Activated CD8-positive, alpha-beta memory T cell treated with anti-CD3 and anti-CD28 coated beads for 24 hours (primary cell): ENCODE data around the gene CD96.
"Not testable (repeated sequence)": the region's sequence is repeated elsewhere in the genome, so short reads cannot be mapped to it uniquely, and the experiment has no call there.

Experiments used
- DNase-seq: peaks from one replicate; pipeline ENCODE4 v3.0.0-alpha.2; 2020

Gene CD96

DNA sequence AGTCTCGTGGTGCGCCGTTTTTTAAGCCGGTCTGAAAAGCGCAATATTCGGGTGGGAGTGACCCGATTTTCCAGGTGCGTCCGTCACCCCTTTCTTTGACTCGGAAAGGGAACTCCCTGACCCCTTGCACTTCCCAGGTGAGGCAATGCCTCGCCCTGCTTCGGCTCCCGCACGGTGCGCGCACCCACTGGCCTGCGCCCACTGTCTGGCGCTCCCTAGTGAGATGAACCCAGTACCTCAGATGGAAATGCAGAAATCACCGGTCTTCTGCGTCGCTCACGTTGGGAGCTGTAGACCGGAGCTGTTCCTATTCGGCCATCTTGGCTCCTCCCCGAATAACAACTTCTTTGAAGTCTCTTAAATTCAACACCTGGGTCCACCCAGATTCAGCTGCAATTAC, 19.9 kb downstream of the CD96 start:
- DNase-seq: not testable (repeated sequence)

- no peak for DNase-seq
Observed at GRCh38 chr3:111566844-111567243, 24.8 kb downstream of the CD96 start.

GRCh38 chr3:111568355-111568754, 26.4 kb downstream of the CD96 start:
- DNase-seq: no peak

- DNase-seq: no peak
Observed at GRCh38 chr3:111568911-111569310, 26.9 kb downstream of the CD96 start.

DNA sequence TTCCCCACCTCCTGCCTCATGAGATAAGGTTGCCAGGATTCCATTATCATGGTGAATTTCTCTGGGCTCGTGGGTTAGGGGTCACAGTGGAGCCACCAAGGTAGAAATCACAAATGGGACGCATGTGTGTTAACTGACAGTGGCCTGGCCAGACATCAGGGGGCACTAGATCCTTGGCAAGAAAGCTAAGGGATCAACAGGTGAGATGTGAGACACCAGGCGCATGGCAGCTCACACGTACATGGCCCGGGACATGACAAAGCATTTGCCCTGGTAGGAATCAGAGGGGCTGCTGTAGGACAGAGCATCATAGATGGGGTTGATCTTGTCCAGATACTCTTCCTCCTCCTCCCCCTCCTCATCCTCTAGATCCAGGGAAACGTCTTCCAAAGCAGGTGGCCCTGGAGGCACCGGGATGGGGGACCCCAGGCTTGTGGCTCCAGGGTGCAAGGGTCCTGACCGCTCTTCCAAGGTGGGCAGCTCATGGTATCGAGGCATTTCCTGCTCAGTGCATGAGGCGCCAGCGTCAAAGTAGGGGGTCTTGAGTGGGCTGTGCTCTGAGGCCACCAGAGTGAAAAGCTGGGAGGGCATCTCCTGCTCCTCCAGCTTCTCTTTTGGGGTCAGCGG, 28.5 kb downstream of the CD96 start:
- no peak for DNase-seq

DNA sequence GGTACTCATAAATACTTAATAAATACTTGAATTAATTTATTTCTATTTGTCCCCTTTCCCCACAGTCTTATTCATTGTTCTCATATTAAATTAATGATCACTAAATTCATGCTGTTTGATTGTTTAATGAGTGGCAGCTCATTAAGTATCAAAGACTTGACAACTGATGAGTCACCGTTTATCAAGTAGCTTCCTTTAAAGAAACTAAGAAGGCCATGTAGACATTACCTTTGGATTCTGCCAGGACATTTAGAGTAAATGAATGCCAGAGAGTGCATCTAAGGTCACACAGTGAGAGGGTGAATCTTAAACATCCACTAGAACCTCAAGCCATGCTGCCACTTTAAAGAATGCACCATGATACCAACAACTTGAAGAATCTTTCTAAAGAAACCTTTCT, 29.3 kb downstream of the CD96 start:
- DNase-seq: no peak

GRCh38 chr3:111571907-111572460, 30.0 kb downstream of the CD96 start:
- DNase-seq: no peak

GRCh38 chr3:111577113-111577512, 35.1 kb downstream of the CD96 start:
- no peak for DNase-seq

- DNase-seq: no peak
Observed at GRCh38 chr3:111577798-111578685, 36.0 kb downstream of the CD96 start.

DNA sequence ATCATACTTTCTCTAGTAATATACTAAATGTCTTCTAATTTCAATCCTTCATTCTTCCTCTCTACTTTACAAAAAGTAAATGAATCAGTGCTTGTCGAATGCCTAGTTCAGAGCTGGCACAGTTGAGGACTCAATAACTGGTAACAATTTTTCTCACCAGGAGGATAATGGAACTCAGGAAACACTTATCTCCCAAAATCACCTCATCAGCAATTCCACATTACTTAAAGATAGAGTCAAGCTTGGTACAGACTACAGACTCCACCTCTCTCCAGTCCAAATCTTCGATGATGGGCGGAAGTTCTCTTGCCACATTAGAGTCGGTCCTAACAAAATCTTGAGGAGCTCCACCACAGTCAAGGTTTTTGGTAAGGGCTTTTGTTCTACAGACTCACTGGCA, 36.9 kb downstream of the CD96 start:
- DNase-seq: no peak

DNA sequence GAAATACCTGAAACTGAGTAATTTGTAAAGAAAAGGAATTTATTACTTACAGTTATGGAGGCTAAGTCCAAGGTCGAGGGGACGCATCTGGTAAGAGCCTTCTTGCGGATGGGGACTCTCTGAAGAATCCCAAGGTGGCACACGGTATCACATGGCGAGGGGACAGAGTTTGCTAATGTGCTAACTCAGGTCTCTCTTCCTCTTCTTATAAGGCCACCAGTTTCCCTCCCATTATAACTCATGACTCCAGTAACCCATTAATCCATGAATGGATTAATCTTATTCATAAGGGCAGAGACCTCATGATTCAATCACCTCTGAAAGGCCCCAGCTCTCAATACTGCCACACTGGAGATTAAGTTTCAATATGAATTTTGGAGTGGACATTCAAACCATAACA, 37.5 kb downstream of the CD96 start:
- no peak for DNase-seq

DNA sequence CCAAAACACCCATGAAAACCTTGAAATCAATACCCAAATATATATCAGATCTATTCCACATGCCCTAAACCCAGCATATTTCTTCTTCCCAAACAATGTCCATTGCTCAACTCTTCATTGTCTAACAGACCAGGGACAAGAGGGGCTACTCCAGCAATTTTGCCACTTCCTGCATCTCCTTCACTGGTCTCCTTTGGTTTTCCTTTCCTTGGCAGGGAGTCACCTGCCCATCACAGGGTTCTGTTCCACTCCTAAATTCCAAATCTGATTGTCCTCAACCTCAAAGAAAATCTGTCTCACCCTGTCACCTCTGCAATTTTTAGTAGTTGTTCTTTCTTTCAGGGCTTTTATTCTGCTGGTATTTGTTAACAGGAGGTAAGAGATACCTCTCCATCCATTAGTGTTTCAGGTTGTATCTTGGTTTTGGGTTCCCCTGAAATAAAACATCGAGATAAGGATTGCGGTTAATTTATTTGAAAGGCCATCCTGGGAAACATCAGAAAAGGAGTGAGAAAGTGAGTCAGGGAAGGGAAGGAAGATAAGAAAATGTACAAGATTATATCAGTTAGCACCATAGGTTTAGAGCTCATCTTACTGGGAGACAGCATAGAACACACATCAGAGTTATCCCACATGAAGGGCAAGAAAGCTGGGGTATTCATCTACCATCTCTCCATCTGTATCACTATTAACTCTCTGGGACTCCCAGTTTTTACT, 39.6 kb downstream of the CD96 start:
- DNase-seq: no peak

DNA sequence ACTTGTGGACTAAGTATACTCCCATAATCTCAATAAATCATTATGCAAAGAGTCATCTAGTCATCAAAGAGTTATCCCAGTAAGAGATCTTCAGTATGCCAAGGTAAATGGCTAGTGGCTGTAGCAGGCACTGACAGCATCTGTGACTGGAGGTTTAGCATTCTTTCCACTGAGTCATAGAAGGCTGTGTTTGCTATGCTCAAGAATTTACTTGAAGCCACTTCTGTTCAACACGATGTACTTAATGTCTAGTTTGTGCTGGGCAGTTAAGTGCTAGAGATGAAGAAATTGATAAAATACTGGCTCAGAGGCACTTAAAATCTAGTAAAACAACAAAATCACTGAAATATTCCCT, 40.1 kb downstream of the CD96 start:
- DNase-seq: no peak

DNA sequence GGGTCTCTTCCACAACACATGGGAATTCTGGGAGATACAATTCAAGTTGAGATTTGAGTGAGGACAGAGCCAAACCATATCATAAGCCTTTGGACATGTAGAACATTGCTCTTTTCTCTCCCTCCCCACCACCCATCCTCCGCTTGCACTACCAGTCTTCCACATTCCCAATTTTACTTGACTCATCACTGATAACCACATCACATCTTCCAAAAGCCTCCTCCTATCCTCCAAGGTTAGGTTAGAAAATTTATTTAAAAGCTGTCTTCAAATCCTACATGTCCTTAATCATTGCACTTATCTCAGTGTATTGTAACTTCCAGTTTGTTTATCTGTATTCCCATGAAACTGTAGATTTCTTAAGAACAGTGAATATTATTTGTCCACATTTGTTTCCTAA, 42.7 kb downstream of the CD96 start:
- no peak for DNase-seq

DNA sequence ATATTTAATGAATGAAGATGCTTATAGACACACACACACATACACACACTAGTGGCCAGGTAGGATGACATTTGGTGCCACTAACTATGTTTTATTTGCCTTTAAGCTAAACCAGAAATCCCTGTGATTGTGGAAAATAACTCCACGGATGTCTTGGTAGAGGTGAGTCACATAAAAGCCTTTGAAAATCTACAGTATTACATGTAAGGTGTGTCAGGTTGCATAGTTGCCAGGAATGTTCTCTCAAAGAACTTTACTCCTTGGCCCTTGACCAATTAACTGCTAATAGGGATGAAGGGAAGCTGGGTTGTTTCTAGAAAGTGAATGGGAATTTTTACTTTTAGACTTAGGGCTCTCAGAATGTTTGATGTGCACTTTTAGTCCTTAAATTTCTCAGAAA, 43.2 kb downstream of the CD96 start:
- DNase-seq: no peak

DNA sequence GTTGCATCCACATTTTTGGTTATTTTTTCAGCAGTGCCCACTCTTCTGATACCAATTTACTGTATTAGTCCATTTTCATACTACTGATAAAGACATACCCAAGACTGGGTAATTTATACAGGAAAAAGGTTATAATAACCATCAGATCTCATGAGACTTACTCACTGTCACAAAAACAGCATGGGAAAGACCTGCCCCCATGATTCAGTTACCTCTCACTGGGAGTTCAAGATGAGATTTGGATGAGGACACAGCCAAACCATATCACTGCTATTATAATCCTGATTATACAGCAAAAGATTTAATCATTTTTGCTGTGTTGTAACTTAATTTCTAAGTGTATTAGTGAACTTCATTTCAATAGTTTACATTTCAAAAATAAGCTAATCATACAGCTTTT, 46.5 kb downstream of the CD96 start:
- no peak for DNase-seq

GRCh38 chr3:111589303-111590142, 47.5 kb downstream of the CD96 start:
- DNase-seq: no peak

- DNase-seq: no peak
Observed at GRCh38 chr3:111590143-111590491, 48.1 kb downstream of the CD96 start.

- no peak for DNase-seq
Observed at GRCh38 chr3:111591555-111591954, 49.6 kb downstream of the CD96 start.

GRCh38 chr3:111592143-111592542, 50.1 kb downstream of the CD96 start:
- no peak for DNase-seq

GRCh38 chr3:111592936-111593335, 50.9 kb downstream of the CD96 start:
- no peak for DNase-seq

- no peak for DNase-seq
Observed at GRCh38 chr3:111593666-111594065, 51.7 kb downstream of the CD96 start.

GRCh38 chr3:111594205-111594604, 52.2 kb downstream of the CD96 start:
- no peak for DNase-seq
